ENCODE data around the gene KCNMB1.

Gene KCNMB1

DNA sequence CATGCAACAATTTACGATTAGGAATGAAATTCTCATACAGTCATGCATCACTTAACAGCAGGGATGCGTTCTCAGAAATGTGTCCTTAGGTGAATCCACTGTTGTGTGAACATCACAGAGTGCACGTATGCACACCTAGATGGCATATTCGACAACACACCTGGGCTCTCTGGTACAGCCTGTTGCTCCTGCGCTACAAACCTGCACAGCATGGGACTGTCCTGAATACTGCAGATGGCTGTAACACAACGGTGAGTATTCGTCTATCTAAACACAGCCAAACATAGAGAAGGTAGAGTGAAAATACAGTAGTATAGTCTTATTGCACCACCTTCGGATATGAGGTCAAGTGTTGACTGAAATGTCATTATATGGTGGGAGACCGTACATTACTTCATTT, 47.6 kb downstream of the KCNMB1 start:
- DNase-seq (ENCODE audit: low read depth in 3 of 3) = no peak

DNA sequence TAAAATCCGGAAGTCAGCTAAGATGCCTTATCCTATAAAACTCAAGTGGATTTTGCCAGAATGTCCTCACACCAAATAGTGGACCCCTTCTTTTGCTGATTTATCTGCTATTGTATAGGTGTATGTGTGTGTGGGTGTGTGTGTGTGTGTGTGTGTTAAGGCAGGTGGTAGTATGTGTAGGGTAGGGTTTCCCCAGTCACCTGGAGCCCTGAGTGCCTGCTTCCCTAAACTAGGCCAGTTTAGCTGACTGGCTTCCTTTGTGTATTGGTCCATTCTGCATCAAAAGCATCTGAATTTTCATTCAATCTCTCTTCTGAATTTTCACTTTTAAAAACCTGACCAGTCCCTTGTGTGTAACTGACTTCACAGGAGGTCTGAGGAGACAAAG, 49.4 kb downstream of the KCNMB1 start:
- DNase-seq (ENCODE audit: low read depth in 3 of 3) = no peak

- DNase-seq (ENCODE audit: low read depth in 3 of 3) = peak; percentile 42 to 63 (median 48)
These were observed 50.0 kb downstream of the KCNMB1 start for GRCh38 chr5:170338933-170339779.

DNA sequence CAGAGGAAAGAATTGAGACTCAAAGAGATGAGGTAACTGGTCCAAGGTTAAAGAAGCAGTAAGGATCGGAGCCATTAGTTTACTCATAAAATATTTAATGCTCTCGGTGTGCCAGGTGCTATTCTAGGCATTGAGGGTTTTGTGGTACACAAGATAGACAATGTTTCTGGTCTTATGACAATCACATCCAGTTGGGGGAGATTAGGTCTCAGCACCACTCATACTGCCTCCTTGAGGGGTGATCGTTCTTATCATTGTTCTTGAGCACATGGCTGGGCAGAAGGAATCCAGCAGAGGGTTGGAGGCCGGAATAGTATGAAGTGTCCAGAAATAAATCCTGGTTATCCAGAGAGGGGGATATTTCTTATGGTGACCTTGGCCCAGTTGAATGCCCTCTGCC, 50.9 kb downstream of the KCNMB1 start:
- DNase-seq (ENCODE audit: low read depth in 3 of 3) = no peak

- DNase-seq (ENCODE audit: low read depth in 3 of 3) = no peak
These were observed 52.0 kb downstream of the KCNMB1 start for GRCh38 chr5:170337045-170337733.

- DNase-seq (ENCODE audit: low read depth in 3 of 3) = no peak
These were observed 53.1 kb downstream of the KCNMB1 start for GRCh38 chr5:170336065-170336464.

DNA sequence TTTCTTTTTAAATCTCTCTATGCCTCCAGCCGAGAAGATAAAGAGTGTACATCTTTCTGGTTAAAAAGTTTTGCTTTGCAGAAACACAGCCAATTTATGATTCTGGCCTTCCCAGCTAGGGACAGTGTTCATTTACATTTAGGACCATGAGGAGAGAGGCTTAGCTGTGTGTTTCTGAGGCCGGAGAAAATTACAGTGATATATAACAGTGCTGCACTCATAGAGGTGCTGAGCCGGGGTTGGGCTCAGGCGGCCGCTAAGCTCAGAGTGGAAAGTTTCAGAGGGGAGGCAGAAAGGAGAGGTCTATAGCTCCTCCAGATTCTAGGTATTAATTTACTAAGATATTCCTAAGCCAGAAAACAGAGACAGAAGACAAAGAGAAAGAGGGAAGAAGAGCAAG, 54.5 kb downstream of the KCNMB1 start:
- peak in 1 of 3 experiments; percentile 37 for DNase-seq (ENCODE audit: low read depth in 3 of 3)

DNA sequence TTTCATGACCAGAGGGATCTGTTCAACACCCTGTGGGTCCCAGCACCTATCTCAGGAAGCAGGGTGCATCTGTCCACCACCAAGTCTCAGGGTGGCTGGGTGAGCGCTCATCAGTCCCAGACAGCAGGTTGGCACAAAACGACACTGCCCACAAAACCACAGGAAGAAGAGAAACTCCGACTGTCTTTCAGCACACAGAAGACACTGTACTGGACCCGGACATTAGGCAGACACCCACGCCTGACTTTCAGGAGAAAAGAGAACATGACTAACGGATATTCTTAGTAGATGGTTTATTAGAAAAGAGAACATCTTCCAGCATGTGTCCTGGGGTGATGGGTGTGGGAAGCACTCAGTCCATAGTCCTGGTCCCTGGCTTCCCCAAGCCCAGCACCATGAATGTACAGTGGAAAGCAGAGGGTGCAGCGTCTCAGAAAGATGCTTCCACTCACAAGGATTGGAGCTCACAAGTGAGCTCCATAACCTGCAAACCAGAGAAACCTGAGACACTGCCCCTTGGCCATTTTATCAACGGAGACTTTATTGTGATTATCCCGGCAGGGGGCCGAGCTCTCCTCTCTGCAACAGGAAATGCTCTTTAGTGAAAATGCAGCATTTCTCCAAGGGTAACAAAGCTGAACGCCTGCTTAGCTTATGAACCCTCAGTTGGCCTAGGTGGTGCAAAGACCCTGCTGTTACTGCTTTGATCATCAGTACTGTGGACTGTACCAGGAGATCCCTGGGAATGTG, 55.8 kb downstream of the KCNMB1 start:
- peak; percentile 36 to 61 (median 47) for DNase-seq (ENCODE audit: low read depth in 3 of 3)

GRCh38 chr5:170332058-170332457, 57.1 kb downstream of the KCNMB1 start:
- DNase-seq (ENCODE audit: low read depth in 3 of 3) = no peak

DNA sequence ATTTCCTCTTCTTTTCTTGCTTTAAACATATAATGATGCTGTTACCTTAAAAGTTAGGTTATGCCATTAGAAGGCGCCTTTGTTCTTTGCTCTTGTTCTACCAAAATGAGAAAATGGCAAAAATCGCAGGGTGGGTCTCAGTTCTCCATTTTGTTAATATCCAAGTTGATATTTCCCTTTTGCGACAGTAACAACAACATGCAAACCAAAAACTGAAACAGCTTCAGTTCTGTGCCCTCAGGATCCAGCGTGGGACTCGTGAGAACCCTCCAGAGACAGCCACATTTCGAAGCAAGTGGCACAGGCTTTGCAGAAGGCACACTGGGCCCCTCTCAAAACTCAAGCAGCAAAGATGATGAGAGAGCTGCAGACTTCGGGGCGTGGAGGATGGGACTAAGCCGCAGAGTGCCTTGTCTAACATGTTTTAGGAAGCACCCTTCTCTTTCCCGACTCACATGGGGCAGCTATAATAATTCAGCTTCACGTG, 58.6 kb downstream of the KCNMB1 start:
- no peak for DNase-seq (ENCODE audit: low read depth in 3 of 3)

GRCh38 chr5:170329524-170329923, 59.6 kb downstream of the KCNMB1 start:
- DNase-seq (ENCODE audit: low read depth in 3 of 3) = no peak

DNA sequence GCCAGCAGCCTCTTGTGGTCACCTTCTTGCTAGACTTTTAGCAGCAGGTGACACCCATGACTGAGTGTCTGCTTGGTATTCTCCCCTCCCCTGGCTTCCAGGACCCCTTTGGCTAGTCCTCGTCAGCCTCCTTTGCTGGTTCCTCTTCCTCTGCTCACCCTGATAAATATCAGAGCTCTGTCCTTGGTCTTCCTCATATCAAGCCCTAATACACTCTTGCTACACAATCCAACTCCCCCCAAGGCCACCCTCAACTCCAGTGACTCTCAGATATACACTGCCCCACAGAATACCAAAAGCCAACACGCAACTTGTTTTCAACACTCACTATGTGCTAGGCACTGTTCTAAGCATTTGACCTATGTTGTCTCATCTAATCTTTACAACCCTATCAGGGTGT, 61.3 kb downstream of the KCNMB1 start:
- DNase-seq (ENCODE audit: low read depth in 3 of 3) = no peak

GRCh38 chr5:170327168-170327567, 62.0 kb downstream of the KCNMB1 start:
- DNase-seq (ENCODE audit: low read depth in 3 of 3) = no peak

All from stimulated activated CD4-positive, alpha-beta T cell treated with anti-CD3 and anti-CD28 coated beads, TNF-alpha, amount 100 ng/mL, for 24 hours (primary cell).